NAMALWA (cell line): ENCODE results near the gene FADS6.

Experiments used
- DNase-seq: peaks from one replicate; pipeline ENCODE4 v3.0.0-alpha.2; 2015; ENCODE audit warnings: low spot score

Gene FADS6

DNA sequence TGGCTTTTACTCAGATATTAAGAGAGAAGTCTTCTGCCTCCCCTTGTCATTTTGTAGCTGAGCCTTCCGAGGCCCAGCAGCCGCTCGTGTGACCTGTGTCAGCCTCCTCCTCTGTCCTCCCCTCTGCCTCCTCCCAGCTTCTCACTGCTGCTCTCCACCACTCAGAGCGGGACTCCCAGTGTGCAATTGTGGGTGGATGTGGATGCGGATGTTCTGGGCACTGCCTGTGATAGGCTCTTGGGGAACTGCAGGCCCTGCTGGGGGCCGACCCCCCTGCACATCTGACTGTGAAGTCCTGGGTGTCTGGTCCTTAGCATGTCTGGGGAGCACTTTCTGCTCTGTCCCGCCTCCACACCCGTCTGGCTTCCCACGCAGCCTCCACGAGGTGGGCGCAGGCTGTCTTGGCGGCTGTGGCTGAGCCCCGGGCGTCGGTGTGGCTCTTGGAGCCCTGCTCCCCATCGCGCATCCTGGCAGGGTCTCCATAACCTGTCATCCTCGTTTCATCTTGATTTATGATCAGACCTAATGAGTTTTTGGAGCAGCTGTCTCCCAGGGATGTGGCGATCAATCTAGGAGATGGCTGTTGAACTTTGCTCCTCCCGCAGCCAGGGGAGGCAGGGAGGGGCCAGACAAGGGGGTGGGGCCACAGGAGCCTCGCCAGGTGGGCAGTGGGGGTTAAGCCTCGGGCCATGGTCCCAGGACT is 61.8 kb downstream of the FADS6 start:
- no peak for DNase-seq

DNA sequence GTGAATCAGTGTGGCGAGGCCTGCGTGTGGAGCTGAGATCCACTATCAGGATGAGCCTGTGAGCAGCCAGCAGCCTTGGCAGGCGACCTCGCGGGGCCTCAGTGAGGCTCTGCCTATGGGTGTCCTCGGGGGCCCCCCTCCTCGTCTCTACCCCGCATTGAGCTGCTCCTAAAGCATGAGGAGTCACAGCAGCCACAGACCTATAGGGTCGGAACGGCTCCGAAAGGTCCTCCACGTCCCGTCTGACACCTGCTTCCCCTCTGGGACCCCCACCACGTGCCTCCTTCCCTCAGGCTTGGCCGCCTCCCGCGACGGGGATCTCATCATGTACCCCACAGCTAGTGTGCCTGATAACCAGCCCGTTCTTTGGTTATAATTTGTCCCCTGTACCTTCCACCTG is 62.6 kb downstream of the FADS6 start:
- DNase-seq = no peak

DNA sequence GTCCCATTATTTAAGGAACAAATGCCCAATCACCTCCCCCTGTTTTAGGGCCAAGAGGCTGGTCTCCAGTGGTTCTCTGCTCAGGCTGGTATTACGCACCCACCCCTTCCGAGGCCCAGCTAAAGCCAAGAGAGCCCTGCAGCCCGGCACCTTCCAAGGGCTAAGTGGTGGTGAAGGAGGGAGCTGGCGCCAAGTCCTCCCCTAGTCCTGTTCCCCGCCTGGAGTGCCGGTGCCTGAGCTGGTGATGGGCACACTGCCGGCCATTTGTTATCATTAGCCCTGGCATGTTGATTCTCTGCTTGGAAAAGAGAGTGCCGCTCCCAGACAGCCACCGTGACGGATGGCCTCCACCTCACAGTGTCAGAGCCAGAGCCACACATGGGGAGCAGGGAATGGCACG is 65.6 kb downstream of the FADS6 start:
- DNase-seq = no peak
